DOHH2 (cell line): Measurements from ENCODE around the gene CCDC12.

Source experiments
- H3F3A ChIP-seq: fragments of 200-600 bp; sonication (generic), shearing (Covaris generic); 2 replicates; pipeline ENCODE4 v1.6.0; 2016; ENCODE audit warnings: antibody characterized with exemption, mild to moderate bottlenecking; ENCODE audit not compliant: control insufficient read depth, insufficient read depth
- H3K27ac ChIP-seq: fragments of 200-600 bp; sonication (generic); 2 replicates; pipeline ENCODE4 v1.5.1; 2014; ENCODE audit warnings: low read depth, mild to moderate bottlenecking, low read length, moderate library complexity
- H3K27me3 ChIP-seq: fragments of 200-600 bp; sonication (generic); 2 replicates; pipeline ENCODE4 v1.6.1; 2014; ENCODE audit warnings: mild to moderate bottlenecking, low read length, mixed read lengths; ENCODE audit not compliant: control insufficient read depth
- H3K36me3 ChIP-seq: fragments of 200-600 bp; sonication (generic); 2 replicates; pipeline ENCODE4 v1.6.1; 2014; ENCODE audit warnings: mild to moderate bottlenecking, low read length, moderate library complexity, mixed read lengths; ENCODE audit not compliant: control insufficient read depth
- H3K4me1 ChIP-seq: fragments of 200-600 bp; sonication (generic); 2 replicates; pipeline ENCODE4 v1.6.1; 2014; ENCODE audit warnings: mild to moderate bottlenecking, low read length, mixed read lengths; ENCODE audit not compliant: control insufficient read depth
- H3K4me2 ChIP-seq: fragments of 200-600 bp; sonication (generic); 2 replicates; pipeline ENCODE4 v1.6.0; 2014; ENCODE audit warnings: mild to moderate bottlenecking, low read length, moderate library complexity
- H3K4me3 ChIP-seq: fragments of 200-600 bp; sonication (generic); 2 replicates; pipeline ENCODE4 v1.5.1; 2014; ENCODE audit warnings: mild to moderate bottlenecking, low read length, mixed read lengths
- H3K79me2 ChIP-seq: fragments of 200-600 bp; sonication (generic); 2 replicates; pipeline ENCODE4 v1.6.1; 2014; ENCODE audit warnings: mild to moderate bottlenecking, low read length, mixed read lengths; ENCODE audit not compliant: control insufficient read depth
- H3K9me2 ChIP-seq: fragments of 200-600 bp; sonication (generic); replicated peaks from 2 replicates; pipeline ENCODE4 v1.6.1; 2014; ENCODE audit warnings: mild to moderate bottlenecking, low read length, mixed read lengths; ENCODE audit not compliant: control insufficient read depth
- H3K9me3 ChIP-seq: fragments of 200-600 bp; sonication (generic); 2 replicates; pipeline ENCODE4 v1.6.1; 2014; ENCODE audit warnings: antibody characterized with exemption, low read length, mixed read lengths; ENCODE audit not compliant: control insufficient read depth, insufficient read depth
- H4K20me1 ChIP-seq: fragments of 200-600 bp; sonication (generic); 2 replicates; pipeline ENCODE4 v1.6.0; 2014; ENCODE audit warnings: low read depth, mild to moderate bottlenecking, antibody characterized with exemption, low read length, moderate library complexity; ENCODE audit not compliant: control insufficient read depth, insufficient read depth
- EZH2phosphoT487 ChIP-seq: fragments of 200-600 bp; sonication (generic); IDR thresholded peaks from 2 replicates; pipeline ENCODE4 v1.6.1; 2017; ENCODE audit warnings: borderline replicate concordance, mild to moderate bottlenecking, antibody characterized with exemption, low read length, moderate library complexity, mixed read lengths
- TF ChIP-seq, protein P1 (sequence below): fragments of 200-600 bp; sonication (generic); IDR thresholded peaks from one replicate; pipeline ENCODE4 v1.5.1; 2014; ENCODE audit warnings: antibody characterized with exemption, mild to moderate bottlenecking, low read depth, low read length; ENCODE audit not compliant: poor library complexity, severe bottlenecking

Gene CCDC12

GRCh38 chr3:46934072-46934471 is 42.5 kb downstream of the CCDC12 start:
- no peak for TF ChIP-seq EZH2phosphoT487
- TF ChIP-seq, protein P1, sequence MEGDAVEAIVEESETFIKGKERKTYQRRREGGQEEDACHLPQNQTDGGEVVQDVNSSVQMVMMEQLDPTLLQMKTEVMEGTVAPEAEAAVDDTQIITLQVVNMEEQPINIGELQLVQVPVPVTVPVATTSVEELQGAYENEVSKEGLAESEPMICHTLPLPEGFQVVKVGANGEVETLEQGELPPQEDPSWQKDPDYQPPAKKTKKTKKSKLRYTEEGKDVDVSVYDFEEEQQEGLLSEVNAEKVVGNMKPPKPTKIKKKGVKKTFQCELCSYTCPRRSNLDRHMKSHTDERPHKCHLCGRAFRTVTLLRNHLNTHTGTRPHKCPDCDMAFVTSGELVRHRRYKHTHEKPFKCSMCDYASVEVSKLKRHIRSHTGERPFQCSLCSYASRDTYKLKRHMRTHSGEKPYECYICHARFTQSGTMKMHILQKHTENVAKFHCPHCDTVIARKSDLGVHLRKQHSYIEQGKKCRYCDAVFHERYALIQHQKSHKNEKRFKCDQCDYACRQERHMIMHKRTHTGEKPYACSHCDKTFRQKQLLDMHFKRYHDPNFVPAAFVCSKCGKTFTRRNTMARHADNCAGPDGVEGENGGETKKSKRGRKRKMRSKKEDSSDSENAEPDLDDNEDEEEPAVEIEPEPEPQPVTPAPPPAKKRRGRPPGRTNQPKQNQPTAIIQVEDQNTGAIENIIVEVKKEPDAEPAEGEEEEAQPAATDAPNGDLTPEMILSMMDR = no peak
- 0 out of 2 replicates have a peak overlapping the region, but pooled peaks have one; percentile 5 for H3K27ac ChIP-seq
- peaks cover 8% of the 10 kb centered on the region; the same call in 1 of the 2 replicates for H4K20me1 ChIP-seq
- peaks cover 90% of the 10 kb centered on the region for H3K4me1 ChIP-seq
- peaks cover 83% of the 10 kb centered on the region for H3K36me3 ChIP-seq
- no peaks in the 10 kb centered on the region for H3K9me2 ChIP-seq
- H3K4me2 ChIP-seq = peak overlapping the region; percentile 28; the same call in 1 of the 2 replicates
- no peaks in the 10 kb centered on the region for H3K9me3 ChIP-seq
- H3K79me2 ChIP-seq = peaks cover 97% of the 10 kb centered on the region
- peaks cover 24% of the 10 kb centered on the region for H3F3A ChIP-seq
- H3K4me3 ChIP-seq = no peak overlapping the region
- H3K27me3 ChIP-seq = no peaks in the 10 kb centered on the region

- Histone ChIP-seq H3K9me2 (no peaks in the 10 kb centered on the region), H3K79me2 (peaks cover 90% of the 10 kb centered on the region), H4K20me1 (peaks cover 8% of the 10 kb centered on the region; the same call in 1 of the 2 replicates), H3F3A (peaks cover 32% of the 10 kb centered on the region), H3K27me3 (no peaks in the 10 kb centered on the region), H3K27ac (peak overlapping the region; percentile 99), H3K4me3 (peak overlapping the region; percentile 60), H3K9me3 (no peaks in the 10 kb centered on the region), H3K36me3 (peaks cover 83% of the 10 kb centered on the region), H3K4me2 (peak overlapping the region; percentile 95), H3K4me1 (peaks cover 91% of the 10 kb centered on the region)
- TF ChIP-seq, protein P1 = no peak
- no peak for TF ChIP-seq EZH2phosphoT487
Observed at GRCh38 chr3:46933261-46933660, 43.3 kb downstream of the CCDC12 start.

DNA sequence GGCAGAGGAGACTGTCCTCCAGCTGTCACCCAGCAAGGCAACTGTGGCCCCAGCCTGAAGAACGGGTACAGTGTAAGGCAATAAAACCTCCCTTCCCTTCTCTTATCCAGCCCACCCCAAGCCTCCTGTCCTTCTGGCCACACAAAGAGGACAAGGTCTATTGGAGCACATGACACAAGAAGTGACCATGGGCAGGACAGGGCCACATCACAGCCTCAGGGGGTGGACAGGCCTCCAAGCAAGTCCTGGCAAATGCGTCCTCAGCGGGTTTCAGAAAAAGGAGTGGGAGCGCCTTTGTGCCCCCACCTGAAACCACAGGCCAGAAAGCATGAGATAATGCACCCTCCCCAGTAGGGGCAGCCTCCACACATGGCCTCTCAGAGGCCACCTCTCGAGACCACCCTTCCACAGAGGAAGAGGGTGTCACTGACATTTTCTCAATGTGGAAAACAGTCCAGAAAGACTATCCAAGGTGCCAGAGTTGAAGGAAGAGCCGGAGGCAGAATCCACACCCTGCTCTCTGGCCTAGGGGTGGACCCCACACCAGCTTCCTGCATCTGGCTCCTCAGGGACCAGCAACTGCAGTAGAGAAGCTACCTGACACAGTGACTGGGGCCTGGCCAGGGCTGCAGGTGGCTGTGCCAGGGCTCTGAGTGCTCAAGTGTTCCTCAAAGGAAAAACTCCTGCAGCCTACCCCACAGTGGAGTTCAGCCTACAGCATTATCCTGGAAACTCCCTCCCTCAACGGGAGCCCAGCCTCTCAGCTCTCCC is 43.9 kb downstream of the CCDC12 start:
- Histone ChIP-seq H3K27me3 (no peaks in the 10 kb centered on the region), H3F3A (peaks cover 38% of the 10 kb centered on the region), H3K27ac (peak overlapping the region; percentile 99), H3K79me2 (peaks cover 87% of the 10 kb centered on the region), H3K4me2 (peak overlapping the region; percentile 95), H3K9me2 (no peaks in the 10 kb centered on the region), H3K36me3 (peaks cover 80% of the 10 kb centered on the region), H3K4me1 (peaks cover 94% of the 10 kb centered on the region), H3K9me3 (no peaks in the 10 kb centered on the region), H3K4me3 (peak overlapping the region; percentile 60), H4K20me1 (peaks cover 6% of the 10 kb centered on the region; the same call in 1 of the 2 replicates)
- TF ChIP-seq, protein P1 = peak; percentile 43
- no peak for TF ChIP-seq EZH2phosphoT487
